ES-I3 (cell line): ENCODE data around the gene LRIT2.

ENCODE experiments used
- H3K36me3 ChIP-seq: 2 replicates; pipeline ENCODE4 v1.6.1; 2013; ENCODE audit warnings: mild to moderate bottlenecking, low read length, control low read depth, moderate library complexity; ENCODE audit not compliant: insufficient read depth
- H3K4me1 ChIP-seq: 2 replicates; pipeline ENCODE4 v1.6.1; 2013; ENCODE audit warnings: mild to moderate bottlenecking, control low read depth, low read length; ENCODE audit not compliant: insufficient read depth
- H3K9ac ChIP-seq: 2 replicates; pipeline ENCODE4 v1.6.1; 2013; ENCODE audit warnings: low read depth, mild to moderate bottlenecking, low read length, moderate library complexity
- H3K9me3 ChIP-seq: 2 replicates; pipeline ENCODE4 v1.6.1; 2013; ENCODE audit warnings: mild to moderate bottlenecking, low read length, moderate library complexity; ENCODE audit not compliant: control insufficient read depth, insufficient read depth

The LRIT2 gene, protein sequence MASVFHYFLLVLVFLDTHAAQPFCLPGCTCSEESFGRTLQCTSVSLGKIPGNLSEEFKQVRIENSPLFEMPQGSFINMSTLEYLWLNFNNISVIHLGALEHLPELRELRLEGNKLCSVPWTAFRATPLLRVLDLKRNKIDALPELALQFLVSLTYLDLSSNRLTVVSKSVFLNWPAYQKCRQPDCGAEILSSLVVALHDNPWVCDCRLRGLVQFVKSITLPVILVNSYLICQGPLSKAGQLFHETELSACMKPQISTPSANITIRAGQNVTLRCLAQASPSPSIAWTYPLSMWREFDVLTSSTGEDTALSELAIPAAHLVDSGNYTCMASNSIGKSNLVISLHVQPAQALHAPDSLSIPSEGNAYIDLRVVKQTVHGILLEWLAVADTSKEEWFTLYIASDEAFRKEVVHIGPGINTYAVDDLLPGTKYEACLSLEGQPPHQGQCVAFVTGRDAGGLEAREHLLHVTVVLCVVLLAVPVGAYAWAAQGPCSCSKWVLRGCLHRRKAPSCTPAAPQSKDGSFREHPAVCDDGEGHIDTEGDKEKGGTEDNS

DNA sequence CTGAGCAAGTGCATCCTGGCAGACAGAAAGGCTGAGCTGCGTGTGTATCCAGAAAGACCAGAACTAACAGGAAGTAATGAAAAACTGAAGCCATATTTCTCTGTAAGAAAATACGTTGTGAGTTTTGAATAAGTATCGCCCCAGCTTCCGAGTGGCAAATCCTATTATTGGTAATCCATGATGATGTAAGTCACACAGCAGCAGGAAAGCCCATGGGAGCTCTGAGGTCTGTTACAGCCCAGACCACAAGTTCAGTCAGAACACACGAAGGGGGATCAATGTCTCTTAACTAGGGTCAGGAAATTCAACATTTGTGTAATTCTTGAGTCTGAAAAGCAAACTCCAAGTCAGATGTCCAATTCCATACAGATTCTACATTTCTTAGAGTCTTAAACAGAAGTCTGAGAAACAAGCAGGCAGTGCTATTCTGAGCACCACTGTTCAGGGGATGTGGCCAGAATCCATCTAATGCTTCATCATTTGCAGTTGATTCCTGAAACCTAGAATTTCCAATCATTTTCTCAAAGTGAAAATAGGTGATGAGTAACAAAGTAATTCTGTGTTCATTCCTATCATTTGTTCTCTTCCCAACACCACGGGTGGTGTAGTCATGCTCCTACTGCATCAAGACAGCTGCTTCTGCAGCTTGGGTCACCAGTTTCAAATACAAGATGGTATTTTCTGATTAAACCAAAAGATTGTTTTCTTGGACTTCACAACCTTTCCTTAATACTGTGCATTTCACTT, at the start of gene LRIT2:
Gene LRIT2 (minus strand): TSS at position 118 of the 747 bp plus-strand sequence. CDS start 24 bp downstream, at position 94.
- Histone ChIP-seq H3K9me3 (no peaks in the 10 kb centered on the region), H3K4me1 (no peaks in the 10 kb centered on the region), H3K36me3 (no peaks in the 10 kb centered on the region), H3K9ac (no peak within 1 kb of the TSS)

DNA sequence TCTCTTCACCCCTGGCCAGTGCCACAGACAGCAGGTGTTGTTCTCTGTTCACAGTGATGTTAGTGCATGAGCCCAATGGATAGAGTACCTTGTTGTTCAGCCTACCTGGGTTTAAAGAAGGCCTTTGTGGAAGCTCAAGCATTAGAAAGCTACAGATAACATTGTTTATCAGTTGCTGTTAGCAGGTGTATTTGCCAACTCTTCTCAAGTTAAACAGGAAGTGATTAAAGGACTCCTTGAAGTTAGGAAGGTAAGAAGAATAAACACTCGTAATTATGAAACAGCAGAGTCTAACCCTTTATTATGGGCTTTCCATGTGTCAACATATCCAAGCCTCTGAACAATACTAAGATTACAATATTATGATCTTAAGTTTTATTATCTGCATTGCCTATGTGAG, 45.4 kb upstream of the LRIT2 start:
- Histone ChIP-seq H3K9ac (no peak overlapping the region), H3K9me3 (no peaks in the 10 kb centered on the region), H3K4me1 (peaks cover 8% of the 10 kb centered on the region), H3K36me3 (no peaks in the 10 kb centered on the region)

- Histone ChIP-seq H3K9ac (no peak overlapping the region), H3K9me3 (no peaks in the 10 kb centered on the region), H3K36me3 (no peaks in the 10 kb centered on the region), H3K4me1 (peaks cover 10% of the 10 kb centered on the region)
These were observed 44.4 kb upstream of the LRIT2 start for GRCh38 chr10:84269773-84270172.

- H3K4me1 ChIP-seq, result peaks cover 11% of the 10 kb centered on the region
- no peak overlapping the region for H3K9ac ChIP-seq
- H3K36me3 ChIP-seq, result no peaks in the 10 kb centered on the region
- no peaks in the 10 kb centered on the region for H3K9me3 ChIP-seq
These were observed 43.8 kb upstream of the LRIT2 start for GRCh38 chr10:84269162-84269561.

DNA sequence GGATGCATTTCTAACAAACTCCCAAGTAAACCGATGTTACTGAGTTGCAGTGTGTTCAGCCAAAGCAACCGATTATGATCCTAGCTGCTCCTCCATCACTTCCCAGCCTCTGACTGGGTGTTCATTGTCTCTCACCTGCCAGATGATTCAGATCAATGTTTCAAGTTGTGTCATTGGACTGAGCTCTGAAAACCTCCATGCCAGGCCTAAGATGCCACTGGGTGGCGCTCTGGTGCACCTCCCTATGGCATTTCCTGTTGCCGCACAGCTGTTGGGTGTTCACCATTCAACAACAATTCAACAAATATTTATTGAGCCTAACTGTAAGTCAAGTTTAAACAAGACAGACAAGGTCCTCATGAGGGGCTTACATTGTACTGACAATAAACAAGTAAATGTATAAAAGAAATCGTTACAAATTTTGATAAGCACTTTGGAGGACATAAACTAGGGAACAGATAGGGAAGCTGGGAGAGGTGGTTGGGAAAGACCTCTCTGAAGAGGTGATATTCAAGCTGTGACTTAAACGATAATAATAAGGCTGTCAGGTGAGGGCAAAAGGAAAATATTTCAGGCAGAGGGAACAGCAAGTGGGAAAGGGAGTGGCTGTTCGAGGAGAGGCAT, 42.3 kb upstream of the LRIT2 start:
- no peak overlapping the region for H3K9ac ChIP-seq
- H3K9me3 ChIP-seq, result no peaks in the 10 kb centered on the region
- H3K4me1 ChIP-seq, result peaks cover 11% of the 10 kb centered on the region
- no peaks in the 10 kb centered on the region for H3K36me3 ChIP-seq

DNA sequence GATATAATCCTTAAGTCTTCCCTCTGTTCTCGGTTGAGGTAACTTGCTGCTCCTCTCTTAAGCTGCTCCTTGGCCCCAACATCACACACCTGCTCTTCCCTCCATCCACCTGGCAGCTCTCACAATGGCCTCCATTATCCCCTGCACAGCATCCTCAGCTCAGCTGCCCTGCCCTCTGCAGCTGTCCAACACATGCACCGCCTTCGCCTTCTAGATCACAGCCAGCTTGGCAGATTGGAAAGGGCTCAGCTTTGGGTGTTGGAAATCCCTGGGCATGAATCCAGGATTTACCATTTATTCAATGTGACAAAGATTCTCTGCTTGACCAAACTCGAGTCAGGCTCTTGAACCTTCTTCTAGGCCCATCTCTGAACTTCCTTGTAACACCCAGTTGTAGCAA, 40.1 kb upstream of the LRIT2 start:
- H3K9me3 ChIP-seq, result no peaks in the 10 kb centered on the region
- peaks cover 11% of the 10 kb centered on the region for H3K4me1 ChIP-seq
- no peak overlapping the region for H3K9ac ChIP-seq
- no peaks in the 10 kb centered on the region for H3K36me3 ChIP-seq

GRCh38 chr10:84264611-84265141, 39.3 kb upstream of the LRIT2 start:
- peaks cover 11% of the 10 kb centered on the region for H3K4me1 ChIP-seq
- H3K36me3 ChIP-seq, result no peaks in the 10 kb centered on the region
- no peaks in the 10 kb centered on the region for H3K9me3 ChIP-seq
- no peak overlapping the region for H3K9ac ChIP-seq

- Histone ChIP-seq H3K36me3 (no peaks in the 10 kb centered on the region), H3K9me3 (no peaks in the 10 kb centered on the region), H3K9ac (no peak overlapping the region), H3K4me1 (peaks cover 11% of the 10 kb centered on the region)
These were observed 38.4 kb upstream of the LRIT2 start for GRCh38 chr10:84263716-84264115.

- Histone ChIP-seq H3K9me3 (no peaks in the 10 kb centered on the region), H3K4me1 (peaks cover 6% of the 10 kb centered on the region; the same call in 1 of the 2 replicates), H3K36me3 (no peaks in the 10 kb centered on the region), H3K9ac (no peak overlapping the region)
These were observed 37.0 kb upstream of the LRIT2 start for GRCh38 chr10:84262190-84262956.

DNA sequence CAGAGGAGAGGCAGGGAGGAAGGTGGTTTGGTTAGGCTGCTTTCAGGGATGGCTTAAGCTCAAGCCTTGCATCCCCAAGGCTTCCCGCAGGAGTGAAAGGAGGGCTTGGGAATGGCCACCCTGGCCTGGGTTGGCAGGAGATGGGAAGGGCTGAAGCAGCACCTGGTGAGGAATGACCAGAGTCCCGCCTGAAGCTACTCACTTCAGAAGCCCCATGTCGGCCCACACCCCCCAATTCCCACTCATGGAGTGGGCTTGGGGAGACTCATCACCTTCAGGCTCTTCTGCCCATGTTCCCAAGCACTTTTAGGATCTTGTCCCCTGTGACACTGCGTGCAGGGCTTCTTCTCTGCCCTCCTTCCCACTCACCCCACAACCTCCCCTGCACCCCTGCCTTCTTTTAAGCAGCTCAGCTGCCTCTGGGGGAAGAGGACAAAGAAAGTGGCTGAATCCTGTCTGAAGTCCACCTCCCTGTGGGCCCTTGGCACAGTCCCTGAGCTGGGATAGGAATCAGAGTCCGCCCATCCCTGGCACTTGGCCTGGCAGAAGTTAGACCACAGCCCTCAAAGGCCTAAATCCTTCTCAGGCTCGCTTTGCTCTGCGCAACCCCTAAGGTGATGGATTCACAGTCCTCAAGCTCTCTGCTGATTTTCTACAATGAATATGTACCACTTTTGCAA, 36.0 kb upstream of the LRIT2 start:
- H3K4me1 ChIP-seq, result peaks cover 3% of the 10 kb centered on the region; the same call in 1 of the 2 replicates
- H3K9ac ChIP-seq, result no peak overlapping the region
- no peaks in the 10 kb centered on the region for H3K36me3 ChIP-seq
- H3K9me3 ChIP-seq, result no peaks in the 10 kb centered on the region

- Histone ChIP-seq H3K9me3 (no peaks in the 10 kb centered on the region), H3K4me1 (no peaks in the 10 kb centered on the region), H3K9ac (no peak overlapping the region)
These were observed 32.8 kb upstream of the LRIT2 start for GRCh38 chr10:84258034-84258695.

GRCh38 chr10:84257343-84258020, 32.1 kb upstream of the LRIT2 start:
- no peak overlapping the region for H3K9ac ChIP-seq
- no peaks in the 10 kb centered on the region for H3K4me1 ChIP-seq
- H3K9me3 ChIP-seq, result no peaks in the 10 kb centered on the region
- H3K36me3 ChIP-seq, result no peaks in the 10 kb centered on the region

More at GRCh38 chr10:84258034-84258695, 32.8 kb upstream of the LRIT2 start:
- H3K36me3 ChIP-seq, result no peaks in the 10 kb centered on the region
